Measurements from ENCODE around the gene SGCA.

SGCA gene

DNA sequence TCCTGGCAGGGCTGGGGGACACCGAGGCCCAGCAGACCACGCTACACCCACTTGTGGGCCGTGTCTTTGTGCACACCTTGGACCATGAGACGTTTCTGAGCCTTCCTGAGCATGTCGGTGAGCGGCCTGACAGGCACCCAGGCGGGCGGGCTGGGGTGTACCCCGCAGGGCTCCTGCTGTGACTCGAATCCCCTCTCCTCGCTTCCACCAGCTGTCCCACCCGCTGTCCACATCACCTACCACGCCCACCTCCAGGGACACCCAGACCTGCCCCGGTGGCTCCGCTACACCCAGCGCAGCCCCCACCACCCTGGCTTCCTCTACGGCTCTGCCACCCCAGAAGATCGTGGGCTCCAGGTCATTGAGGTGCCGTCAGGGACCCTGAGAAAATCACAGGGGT, 1.6 kb downstream of the SGCA start:
- no peak for FAIRE-seq

- FAIRE-seq: no peak
These were observed 2.5 kb downstream of the SGCA start for GRCh38 chr17:50168319-50168718.

DNA sequence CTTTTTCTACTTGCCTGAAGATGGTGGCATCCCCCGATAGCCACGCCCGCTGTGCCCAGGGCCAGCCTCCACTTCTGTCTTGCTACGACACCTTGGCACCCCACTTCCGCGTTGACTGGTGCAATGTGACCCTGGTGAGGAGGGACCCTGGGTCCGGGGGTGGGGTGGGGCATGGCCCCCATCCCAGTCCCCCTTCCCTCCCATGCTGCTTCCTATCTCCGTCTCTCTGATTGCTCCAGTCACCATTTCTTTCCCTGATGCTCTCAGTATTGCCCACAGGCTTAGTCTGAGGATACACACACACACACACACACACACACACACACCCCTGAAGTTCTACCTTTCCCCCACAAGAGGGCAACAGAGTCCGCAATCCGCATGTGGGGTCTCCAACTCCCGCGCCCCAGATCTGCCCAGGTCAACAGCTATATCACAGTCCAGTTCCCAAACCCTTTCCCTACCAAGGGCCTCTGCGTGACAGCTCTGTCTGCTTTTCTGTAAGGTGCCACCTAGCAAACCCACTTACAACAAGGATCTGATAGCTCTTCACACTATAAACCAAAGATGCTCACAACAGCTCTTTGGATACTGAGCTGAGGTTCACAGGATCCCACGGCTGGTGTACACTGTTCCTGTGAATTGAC, 3.4 kb downstream of the SGCA start:
- no peak for FAIRE-seq

DNA sequence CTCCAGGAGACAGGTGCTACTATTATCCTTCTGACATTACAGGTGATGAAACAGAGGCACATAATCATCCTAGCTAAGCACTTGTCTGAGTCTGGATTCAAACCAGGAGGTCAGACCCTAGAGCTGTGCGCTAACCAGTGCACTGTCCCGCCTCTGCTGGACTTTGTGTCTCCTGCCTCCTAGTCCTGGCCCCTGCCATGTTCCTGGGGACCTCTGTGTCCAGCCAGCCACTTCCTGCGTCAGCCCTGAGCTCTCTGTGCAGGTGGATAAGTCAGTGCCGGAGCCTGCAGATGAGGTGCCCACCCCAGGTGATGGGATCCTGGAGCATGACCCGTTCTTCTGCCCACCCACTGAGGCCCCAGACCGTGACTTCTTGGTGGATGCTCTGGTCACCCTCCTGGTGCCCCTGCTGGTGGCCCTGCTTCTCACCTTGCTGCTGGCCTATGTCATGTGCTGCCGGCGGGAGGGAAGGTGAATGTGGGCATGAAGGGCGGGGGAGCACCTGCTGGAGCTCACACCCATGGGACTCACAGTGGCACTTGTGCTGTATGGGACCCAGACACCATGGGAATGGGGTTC, 4.2 kb downstream of the SGCA start:
- no peak for FAIRE-seq

- FAIRE-seq: no peak
These were observed 5.0 kb downstream of the SGCA start for GRCh38 chr17:50170662-50171370.

DNA sequence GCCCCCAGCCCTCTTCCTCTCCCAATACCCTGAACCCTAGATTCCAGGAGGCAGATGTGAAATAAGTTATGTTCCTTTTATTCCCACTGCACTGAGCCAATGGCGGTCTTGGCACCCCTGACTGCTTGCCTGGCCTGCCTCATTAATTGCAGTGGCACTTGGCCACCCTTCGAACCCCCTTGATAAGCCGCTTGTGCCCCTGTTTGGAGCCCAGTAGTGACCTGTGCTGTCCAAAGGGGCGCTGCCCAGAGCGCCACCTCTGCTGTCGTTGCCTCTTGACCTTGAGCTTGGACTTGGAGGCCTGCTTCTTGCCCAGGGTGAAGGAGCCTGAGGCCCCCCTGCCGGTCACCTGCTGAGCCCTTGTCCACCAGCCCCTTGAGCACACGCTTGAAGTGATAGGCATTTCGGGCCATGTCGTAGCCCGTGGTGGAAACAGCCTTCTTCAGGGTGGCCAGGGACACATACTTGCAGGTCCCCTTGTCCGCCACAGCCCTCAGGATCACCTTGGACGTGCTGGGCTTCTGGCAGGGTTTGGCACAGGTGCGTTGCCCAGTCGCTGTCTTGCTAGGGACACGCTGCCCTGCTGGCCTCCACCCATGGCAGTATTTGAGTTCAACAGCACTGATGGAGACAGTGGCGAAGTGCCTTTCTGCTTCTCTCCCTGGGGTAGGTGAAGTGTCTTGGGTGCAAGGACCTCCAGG, 5.7 kb downstream of the SGCA start:
- no peak for FAIRE-seq

GRCh38 chr17:50172130-50172529, 6.3 kb downstream of the SGCA start:
- FAIRE-seq: no peak

DNA sequence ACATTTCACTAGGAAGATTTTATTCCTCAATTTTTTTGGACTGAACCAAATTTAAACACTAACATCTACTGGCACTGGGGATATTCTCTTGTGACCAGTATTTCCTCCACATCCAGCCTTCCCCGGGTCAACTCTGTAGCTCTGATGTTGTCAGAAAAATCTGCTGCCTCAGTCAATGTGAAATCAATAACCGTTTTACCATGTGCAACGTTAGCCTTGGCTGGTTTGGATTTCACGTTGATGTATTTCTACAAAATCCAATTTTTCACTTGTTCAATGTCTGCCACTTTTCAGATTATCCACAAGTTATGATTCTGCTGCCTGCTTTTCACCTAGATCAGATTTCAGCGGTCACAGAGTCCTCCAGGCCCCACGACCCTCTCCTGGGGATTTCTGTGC, 7.1 kb downstream of the SGCA start:
- FAIRE-seq: no peak

GRCh38 chr17:50173335-50173941, 7.6 kb downstream of the SGCA start:
- FAIRE-seq: no peak

DNA sequence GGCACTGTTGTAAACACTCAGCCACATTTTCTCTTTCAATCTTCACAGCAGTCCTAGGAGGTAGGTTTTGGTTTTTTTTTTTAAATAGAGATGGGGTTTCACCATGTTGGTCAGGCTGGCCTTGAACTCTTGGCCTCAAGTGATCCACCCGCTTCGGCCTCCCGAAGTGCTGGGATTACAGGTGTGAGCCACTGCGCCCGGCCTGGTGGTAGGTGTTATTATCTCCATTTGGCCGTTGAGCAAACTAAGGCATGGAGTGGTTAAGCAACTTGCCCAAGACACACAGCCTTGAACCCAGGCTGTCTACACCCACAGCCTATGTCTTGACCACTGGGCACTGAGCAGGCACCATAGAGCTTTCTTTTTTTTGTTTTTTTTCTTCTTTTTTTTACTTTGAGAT, 8.6 kb downstream of the SGCA start:
- FAIRE-seq: no peak

DNA sequence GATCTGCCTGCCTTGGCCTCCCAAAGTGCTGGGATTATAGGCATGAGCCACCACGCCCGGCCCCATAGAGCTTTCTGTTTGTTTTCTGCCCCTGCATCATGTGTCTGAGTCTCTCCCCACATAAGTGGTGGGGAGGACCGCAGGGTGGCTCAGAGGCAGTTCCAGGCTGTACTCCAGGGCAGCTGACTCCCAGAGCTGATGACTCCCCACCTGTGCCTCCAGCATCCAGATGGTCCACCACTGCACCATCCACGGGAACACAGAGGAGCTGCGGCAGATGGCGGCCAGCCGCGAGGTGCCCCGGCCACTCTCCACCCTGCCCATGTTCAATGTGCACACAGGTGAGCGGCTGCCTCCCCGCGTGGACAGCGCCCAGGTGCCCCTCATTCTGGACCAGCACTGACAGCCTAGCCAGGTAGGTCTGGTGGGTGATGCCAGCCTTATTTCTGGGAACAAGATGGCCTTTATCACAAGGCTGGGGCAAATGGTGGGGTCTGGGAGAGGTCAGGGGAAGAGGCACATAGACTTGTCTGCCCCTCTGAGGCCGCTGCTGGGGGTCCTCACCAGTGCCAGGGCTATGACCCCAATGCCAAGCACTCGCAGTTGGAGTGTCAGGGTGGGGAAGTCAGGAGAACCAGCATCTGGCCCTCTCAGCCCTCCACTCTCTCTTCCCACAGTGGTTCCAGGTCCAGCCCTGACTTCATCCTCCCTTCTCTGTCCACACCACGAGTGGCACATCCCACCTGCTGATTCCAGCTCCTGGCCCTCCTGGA, 9.4 kb downstream of the SGCA start:
- FAIRE-seq: no peak

GRCh38 chr17:50176559-50177357, 11.0 kb downstream of the SGCA start:
- no peak for FAIRE-seq

DNA sequence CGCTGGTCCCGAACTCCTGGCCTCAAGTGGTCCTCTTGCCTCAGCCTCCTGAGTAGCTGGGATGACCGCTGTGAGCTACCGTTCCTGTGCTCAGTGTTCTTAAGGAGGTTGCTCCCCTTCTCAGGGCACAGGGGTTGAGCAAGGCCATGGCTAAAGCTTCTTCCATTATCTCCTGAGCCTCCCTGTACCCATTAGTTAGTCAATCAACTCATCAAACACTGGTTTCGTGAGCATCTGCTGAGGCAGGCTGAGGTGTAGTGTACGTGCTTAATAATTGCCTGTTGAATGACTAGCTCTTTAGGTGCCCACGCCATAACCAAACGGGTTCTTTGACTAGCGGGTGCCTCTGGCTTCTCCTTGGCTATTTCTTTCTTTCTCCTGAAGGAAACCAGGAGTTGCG, 11.7 kb downstream of the SGCA start:
- FAIRE-seq: no peak

DNA sequence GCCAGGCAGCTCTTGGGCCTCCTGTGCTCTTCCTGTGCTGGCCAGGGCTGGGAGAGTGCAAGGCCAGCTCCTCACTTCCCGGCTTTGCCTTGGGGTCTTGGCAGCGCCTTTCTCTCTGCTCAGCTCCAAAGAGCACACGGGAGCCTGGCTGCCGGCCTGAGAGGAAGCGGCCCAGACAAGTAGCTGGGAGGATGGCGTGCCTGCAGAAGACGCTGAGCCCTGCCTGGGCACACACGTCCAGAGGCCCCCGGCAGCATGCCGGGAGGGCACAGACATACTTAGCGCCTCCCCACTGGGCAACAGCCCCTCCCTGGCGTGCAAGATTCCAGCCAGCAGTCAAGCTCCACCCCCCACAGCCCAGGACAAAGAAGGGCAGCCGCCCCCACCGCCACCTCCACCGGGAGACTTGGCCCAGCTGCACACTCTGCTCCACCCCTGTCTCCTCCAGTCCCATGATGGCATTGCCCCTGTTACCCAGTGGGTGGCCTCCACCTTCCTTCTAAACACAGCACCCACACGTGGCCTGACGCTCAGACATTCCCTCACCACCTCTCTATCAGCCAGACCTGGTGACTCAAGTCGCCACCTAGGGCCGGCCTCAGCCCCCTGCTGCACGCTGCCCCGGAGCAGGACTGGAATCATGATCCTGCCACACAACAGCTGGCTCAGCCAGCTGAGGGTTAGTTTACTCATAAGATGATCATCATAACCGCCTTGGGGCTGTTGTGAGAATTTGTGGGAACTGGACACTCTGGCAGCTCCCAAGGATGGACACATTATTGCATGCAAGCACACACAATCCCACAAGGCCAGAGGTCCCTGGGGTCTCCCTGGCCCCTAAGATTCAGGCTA, 12.4 kb downstream of the SGCA start:
- FAIRE-seq: no peak

DNA sequence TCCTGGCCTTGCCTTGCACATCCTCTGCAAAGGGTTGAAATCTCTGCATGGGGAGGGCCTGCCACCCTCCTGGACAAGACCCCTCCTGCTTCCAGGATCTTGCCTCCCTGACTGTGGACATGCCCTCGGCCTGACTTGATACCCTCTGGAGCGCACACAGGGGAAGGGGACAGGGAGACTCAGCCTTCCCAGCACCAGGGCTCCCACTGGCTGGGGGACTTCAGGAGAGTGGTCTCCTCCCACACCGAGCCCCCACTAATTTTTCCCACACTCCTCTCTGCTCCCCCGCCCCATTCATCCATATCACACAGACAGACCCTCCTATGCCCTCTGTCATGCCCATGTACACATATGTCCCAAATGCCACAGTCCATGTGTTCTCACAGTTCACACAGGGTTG, 14.3 kb downstream of the SGCA start:
- FAIRE-seq: no peak

DNA sequence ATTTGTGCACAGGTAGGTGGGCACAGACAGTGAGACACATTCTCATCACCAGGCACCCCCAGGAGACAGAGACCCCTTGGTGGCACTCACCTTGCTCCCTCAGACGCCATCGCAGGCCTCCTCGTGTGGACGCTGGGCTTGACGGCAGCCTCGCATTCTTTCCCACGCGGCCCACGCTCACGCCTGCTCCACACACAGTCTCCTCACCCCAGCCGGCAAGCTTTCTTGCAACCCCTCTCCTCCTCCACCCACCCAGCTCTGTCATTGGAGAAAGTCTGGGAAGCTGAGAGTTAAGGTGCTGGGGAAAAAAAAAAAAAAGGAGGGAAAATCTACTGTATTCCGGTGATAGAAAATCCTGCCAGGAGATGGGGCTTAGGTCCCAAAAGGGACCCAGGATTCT, 14.8 kb downstream of the SGCA start:
- no peak for FAIRE-seq

DNA sequence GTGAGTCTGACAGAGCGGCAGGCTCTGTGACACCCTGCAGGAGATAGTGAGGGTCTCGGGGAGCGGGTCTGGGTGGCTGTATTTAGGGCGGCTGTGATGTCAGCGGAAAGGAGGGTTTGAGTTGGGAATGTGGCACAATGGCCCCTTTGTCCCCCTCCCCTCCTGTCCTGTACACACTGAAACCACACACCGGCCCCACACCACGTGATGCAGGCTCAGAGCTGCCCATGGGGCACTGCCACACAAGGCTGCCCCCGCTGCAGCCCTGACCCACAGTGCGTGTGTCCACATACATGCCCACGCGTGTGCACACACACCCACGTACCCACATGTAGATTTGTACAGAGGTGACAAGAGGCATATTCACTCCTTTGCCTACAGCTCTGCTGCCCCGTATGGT, 15.3 kb downstream of the SGCA start:
- no peak for FAIRE-seq

- no peak for FAIRE-seq
These were observed 16.1 kb downstream of the SGCA start for GRCh38 chr17:50181591-50182560.

GRCh38 chr17:50182783-50183420, 17.1 kb downstream of the SGCA start:
- FAIRE-seq: no peak

Data from TTC549 (cell line).